D341Med (cell line): ENCODE measurements around the gene HPS5.

ENCODE experiments used
- DNase-seq: peaks from one replicate; pipeline ENCODE4 v3.0.0; 2012; ENCODE audit warnings: low spot score

Gene HPS5

GRCh38 chr11:18317551-18317950 lies 4.4 kb downstream of the HPS5 start:
- DNase-seq, result no peak

- DNase-seq, result no peak
Observed at GRCh38 chr11:18315893-18316292, 6.0 kb downstream of the HPS5 start.

GRCh38 chr11:18314784-18315523 lies 7.0 kb downstream of the HPS5 start:
- DNase-seq, result no peak

- DNase-seq, result no peak
Observed at GRCh38 chr11:18313965-18314763, 7.8 kb downstream of the HPS5 start.

DNA sequence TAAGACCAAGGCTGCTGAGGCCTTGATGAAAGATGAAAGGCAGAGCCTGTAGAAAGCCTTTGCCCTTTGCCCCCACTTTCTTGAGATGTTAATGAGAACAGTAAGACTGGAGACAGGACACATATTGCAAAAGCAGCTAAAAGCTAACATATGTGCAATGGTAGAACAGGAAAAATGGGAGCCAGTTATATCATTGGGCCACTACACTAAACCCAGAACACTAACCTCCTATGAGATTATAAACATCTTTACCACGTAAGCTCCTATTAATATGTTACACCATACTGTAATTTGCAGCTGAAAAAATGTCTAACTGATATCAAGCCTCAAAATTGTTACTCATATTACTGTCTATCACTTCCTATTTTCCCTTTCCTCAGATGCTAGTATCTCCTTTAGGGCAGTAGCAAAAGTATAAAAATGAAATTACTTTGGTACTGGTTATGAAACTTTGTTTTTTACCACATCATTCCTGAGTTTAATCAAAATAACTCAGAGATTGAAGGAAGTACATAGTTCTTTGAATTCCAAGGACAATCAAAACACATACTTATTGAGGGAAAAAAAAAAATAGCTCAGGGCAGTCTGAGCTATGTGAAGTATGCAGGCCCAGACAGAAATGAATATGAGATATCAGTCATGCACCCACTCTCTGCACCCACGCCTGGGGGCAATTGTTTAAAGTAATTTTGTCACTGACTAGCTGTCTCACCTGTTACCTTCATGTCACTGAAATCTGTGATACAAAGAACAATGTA lies 9.1 kb downstream of the HPS5 start:
- no peak for DNase-seq

- DNase-seq, result no peak
Observed at GRCh38 chr11:18312012-18312411, 9.9 kb downstream of the HPS5 start.

GRCh38 chr11:18310800-18311340 lies 11.1 kb downstream of the HPS5 start:
- DNase-seq, result no peak

DNA sequence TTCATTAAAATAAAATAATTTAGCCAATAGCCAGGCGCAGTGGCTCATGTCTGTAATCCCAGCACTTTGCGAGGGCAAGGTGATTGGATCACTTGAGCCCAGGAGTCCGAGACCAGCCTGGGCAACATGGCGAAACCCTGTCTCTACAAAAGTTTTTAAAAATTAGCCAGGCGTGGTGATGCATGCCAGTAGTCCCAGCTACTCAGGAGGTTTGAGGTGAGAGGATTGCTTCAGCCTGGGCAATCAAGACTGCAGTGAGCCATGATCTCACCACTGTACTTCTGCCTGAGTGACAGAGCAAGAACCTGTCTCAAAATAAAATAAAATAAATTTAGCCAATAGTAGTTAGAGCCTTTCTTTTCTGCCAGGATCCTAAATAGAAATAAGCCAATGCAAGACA lies 12.2 kb downstream of the HPS5 start:
- no peak for DNase-seq

DNA sequence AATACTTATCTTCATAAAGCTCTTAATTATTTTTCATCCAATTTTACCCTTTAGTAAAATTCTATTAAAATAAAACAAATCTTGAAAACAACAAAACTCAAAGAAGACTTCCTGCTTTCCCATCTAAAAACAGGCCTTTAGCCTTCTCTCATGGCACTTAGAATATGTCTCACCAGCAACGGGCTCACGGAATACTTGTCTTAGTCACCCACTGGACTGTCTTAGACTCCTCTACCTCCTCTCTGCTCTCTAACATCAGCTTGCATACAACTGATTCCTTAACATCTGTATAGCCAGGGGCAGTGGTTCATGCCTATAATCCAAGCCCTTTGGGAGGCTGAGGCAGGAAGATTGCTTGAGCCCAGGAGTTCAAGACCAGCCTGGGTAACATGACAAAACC lies 13.7 kb downstream of the HPS5 start:
- DNase-seq, result no peak

GRCh38 chr11:18307461-18308139 lies 14.3 kb downstream of the HPS5 start:
- DNase-seq, result no peak

GRCh38 chr11:18304745-18305144 lies 17.2 kb downstream of the HPS5 start:
- DNase-seq, result no peak

- DNase-seq, result no peak
Observed at GRCh38 chr11:18299721-18300120, 22.2 kb downstream of the HPS5 start.

DNA sequence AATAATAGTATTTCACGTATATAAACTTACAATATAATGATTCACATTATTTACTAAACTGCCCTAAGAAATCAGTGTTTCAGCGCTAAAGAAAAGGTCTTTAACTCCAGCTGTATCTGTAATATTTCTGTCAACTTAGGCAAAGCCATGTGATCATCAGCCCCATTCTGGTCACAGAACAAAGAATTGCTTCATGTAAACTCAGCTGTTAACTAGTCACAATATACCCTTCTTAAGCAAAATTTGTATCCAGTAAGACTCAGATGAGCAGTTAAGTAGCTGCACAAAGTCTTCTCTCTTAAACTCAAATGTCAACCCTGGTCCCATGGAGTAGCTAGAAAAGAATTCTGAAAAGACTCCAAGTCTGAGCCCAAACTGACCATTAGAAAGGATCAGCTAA lies 26.6 kb downstream of the HPS5 start:
- no peak for DNase-seq

DNA sequence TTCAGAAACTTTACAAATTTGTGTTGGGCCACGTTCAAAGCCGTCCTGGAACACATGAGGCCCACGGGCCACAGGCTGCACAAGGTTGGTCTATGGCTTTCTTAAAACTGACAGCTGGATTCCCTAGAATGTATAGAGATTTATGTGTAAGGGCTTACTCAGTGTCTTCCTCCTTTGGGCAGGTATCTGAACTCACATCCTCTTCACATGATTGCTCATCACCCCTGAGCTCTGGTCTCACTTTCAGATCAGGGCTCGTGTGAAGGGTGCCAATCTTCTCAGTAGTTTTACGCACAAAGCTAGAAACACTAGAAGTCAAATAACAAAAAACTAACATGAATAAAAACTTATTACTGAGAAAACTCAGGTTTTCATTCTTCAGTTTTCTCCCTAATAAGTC lies 27.1 kb downstream of the HPS5 start:
- DNase-seq, result no peak

- no peak for DNase-seq
Observed at GRCh38 chr11:18288911-18289310, 33.0 kb downstream of the HPS5 start.

DNA sequence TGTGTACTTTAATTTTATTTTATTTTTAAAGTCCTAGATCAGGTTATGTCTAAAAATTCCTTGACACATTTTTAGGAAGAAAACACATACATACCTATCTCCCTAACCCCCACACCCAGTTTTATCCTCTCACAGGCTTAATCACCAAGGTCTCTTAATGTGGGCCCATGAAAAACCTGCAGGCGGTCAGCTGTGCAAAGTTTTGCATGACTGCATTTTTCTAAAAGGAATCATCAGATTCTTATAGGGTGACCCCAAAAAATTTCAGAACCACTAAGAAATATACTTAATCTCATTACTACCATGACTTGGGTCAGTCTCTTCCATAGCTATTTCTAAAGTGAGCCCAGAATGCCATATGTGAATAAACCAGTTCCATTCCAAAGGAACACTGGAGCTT lies 36.1 kb downstream of the HPS5 start:
- no peak for DNase-seq

GRCh38 chr11:18282626-18283025 lies 39.3 kb downstream of the HPS5 start:
- no peak for DNase-seq

DNA sequence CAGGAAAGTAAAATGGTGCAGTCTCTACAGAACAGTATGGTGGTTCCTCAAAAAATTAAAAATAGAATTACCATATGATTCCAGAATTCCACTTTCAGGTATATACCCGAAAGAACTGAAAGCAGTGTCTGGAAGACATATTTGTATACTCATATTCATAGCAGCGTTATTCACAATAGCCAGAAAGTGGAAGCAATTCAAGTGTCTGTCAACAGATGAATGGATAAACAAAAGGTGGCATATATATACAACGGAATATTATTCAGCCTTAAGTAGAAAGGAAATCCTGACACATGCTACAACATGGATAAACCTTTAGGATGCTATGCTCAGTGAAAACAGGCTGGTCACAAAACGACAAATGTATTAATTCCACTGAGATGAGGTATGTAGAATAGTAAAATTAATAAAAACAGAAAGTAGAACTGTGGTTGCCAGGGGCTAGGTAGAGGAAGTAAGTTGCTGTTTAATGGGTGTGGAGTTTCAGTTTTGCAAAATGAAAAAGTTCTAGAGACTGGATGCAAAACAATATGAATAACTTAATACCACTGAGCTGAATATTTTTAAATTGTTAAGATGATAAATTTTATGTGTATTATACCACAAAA lies 41.4 kb downstream of the HPS5 start:
- no peak for DNase-seq

DNA sequence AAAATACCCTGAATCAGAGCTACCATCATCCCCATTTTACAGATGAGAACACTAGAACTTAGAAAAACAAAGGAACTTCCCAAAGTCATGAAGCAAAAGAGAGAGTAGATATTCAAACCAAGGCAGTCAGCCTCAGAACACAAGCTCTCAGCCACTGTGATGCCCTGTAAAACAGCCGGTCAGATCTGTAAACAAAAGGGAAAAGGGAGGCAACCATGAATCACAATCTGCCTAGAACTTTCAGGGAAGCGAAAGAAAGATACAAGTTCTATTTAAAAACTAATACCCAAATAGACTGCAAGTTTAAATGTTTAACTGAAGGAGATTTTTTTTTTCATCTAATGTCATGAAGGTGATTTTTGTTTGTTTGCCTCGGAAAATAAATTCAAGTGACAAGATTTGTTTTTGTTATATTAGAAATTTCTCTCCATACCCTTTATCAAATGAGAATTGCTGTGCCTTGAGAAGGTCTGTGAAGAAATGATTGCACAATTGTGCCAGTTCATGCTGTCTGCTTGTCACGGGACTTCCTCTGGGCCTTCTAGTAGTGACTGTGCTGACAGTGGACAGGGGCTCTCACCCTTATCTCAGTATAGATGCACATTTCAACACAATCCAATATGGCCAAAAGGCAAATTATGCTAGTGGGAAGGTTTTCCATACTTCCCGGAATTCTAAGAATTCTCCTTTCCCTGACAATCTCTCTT lies 44.2 kb downstream of the HPS5 start:
- DNase-seq, result no peak

GRCh38 chr11:18271206-18271605 lies 50.7 kb downstream of the HPS5 start:
- DNase-seq, result no peak

- DNase-seq, result no peak
Observed at GRCh38 chr11:18270102-18270501, 51.8 kb downstream of the HPS5 start.
